Stimulated activated CD8-positive, alpha-beta memory T cell treated with anti-CD3 and anti-CD28 coated beads, Interleukin-15, amount 100 ng/mL, for 4 hours (primary cell): ENCODE data around the gene SELENOW.
"Not testable (repeated sequence)": the region's sequence is repeated elsewhere in the genome, so short reads cannot be mapped to it uniquely, and the experiment has no call there.

Experiments used
- DNase-seq, 2 donors: peaks; one replicate each; pipeline ENCODE4 v3.0.0-alpha.2; 2020; ENCODE audit warnings: low read depth in 2 of 2

Gene SELENOW

DNA sequence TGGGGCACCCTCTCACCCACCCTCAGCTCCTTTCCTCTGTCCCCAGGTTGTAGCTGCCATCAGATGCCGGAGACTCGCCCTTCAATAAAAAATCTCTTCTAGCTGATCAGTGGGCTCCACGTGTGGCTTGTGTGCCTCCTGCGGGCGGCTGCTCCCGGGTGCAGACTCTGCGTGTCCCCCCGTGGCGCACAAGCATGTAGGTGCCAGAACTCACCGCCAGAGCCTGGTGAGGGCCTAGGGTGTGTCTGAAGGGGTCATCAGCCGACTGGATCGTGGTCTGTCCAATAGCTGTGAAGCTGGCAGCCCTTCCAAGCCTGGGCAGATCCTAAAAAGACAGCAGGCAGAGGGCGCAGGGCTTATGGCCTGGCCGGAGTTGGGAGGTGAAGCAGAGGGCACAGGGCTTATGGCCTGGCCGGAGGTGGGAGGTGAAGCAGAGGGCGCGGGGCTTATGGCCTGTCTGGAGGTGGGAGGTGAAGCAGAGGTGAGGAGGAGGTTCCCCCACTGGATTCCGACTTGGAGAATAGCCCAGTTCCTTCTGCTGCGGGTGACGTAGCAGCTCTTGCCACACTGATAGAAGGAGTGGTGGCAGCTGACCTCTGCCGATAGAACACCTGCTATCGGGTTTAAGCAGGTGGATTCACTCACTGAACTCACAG is 21.4 kb upstream of the SELENOW start:
- DNase-seq = no peak

DNA sequence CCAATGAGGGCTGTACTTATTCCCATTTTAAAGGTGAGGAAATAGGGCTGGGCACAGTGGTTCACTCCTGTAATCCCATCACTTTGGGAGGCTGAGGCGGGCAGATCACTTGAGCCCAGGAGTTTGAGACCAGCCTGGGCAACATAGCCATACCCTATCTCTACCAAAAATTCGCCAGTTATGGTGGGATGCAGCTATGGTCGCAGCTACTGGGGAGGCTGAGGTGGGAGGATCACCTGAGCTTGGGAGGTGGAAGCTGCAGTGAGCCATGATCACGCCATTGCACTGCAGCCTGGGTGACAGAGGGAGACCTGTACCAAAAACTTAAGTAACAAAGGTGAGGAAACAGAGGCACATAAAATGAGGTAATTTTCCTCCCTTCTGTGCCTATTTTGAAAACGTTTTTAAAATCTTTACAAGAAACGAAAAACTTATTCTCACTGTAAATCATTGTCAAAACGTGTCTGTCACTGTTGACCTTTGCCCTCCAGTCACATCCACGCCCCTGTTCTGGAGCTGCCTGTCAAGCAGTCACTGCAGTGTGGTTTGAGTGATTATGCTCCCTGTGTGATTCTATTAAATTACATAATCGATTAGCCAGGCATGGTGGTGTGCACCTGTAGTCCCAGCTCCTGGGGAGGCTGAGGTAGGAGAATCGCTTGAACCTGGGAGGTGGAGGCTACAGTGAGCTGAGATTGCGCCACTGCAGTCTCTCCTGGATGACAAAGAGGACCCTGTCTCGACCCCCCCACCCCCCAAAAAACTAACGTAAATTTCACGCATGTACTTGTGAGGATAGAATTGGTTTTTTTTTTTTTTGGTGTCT is 20.7 kb upstream of the SELENOW start:
- DNase-seq = no peak

DNA sequence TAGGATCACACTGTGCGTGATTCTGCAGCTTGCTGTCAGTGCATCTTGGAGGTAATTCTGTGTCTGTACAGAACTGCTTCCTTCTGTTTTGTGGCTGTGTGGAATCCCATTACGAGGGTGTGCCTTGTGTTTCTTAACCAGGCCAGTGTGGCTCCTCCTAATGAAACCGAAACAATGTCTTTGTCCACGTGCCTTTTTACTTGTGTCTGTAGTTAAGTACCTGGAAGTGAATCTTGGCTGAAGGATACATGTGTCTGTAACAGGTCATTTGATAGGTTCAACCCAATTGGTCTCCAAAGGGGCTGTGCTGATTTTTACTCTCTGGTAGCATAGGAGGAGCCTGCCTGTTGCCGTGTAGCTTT is 20.1 kb upstream of the SELENOW start:
- DNase-seq = no peak

DNA sequence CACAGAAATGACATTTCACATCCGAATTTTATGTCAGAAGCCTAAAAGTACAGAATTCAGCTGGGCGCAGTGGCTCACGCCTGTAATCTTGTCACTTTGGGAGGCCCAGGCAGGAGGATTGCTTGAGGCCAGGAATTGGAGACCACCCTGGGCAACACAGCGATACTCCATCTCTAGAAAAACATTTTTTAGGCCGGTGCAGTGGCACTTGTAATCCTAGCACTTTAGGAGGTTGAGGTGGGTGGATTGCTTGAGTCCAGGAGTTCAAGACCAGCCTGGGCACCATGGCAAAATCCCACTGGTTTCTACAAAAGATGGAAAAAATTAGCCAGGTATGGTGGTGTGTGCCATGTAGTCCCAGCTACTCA is 17.9 kb upstream of the SELENOW start:
- no peak for DNase-seq

DNA sequence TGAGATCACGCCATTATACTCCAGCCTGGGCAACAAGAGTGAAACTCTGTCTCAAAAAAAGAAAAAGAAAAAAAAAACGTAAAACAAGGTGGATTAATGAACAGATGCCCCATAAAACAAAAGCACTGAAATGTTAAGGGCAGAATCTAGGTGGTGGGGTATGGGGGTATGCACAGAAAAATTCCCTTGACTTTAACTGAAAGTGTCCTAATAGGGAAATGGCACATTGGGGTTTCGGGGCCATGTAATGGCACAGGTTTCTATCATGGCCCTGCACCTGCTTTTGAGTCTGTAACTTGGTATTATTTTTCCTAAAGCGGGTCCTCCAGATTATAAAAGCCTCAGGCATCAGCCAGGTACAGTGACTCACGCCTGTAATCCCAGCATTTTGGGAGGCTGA is 16.9 kb upstream of the SELENOW start:
- DNase-seq = no peak

DNA sequence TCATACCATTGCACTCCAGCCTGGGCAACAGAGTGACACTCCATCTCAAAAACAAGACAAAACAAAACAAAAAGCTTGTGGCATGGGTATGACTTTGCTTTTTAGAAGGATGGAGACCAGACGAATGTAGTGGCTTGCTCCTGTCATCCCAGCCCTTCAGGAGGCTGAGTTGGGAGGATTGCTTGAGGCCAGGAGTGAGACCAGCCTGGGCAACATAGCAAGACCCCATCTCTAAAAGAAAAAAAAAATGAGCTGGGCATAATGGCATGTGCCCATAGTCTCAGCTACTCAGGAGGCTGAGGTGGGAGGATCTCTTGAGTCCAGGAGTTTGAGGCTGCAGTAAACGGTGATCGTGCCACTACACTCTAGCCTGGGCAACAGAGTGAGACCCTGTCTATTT is 16.4 kb upstream of the SELENOW start:
- DNase-seq = no peak

DNA sequence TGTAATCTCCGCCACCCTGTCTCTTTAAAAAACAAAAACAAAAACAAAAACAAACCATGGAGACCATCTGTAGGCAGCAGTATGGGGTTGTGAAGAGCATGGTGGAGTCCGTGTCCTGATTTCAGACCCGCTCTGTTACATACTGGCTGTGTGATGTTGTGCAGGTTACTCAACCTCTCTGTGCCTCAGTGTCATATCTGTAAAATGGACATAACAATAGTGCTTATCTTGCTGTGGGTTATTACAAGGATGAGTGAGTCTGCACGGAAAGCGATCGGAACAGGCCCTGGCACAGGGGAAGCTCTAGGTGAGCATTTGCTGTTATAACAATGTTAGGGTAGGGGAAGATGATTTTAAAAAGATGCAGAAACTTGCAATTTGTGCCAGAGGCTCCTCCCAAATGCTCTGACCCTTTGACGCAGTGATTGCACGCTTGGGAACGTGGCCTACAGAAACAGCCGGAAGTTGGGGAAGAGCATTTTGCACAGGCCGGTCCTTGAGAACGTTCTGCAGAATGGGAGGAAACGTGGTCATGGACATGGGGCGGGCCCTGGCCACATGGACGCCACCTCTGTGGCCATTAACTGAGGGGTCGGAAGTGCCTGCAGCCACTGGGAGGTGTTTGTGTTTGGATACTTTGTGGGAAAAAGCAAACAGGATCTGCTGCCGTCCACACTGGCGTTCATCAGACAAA is 15.7 kb upstream of the SELENOW start:
- DNase-seq = no peak

DNA sequence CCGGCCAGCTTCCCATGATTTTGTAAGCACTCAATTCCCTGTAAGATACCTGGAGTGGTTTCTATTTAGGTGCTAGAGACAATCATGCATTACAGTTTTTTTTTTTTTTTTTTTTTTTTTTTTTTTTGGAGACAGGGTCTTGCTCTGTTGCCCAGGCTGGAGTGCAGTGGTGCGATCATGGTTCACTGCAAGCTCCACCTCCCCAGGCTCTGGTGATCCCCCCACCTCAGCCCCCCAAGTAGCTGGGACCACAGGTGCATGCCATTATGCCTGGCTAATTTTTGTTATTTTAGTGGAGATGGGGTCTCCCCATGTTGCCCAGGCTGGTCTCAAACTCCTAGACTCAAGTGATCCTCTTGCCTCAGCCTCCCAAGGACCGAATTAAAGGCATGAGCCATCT is 13.8 kb upstream of the SELENOW start:
- DNase-seq = not testable (repeated sequence)

DNA sequence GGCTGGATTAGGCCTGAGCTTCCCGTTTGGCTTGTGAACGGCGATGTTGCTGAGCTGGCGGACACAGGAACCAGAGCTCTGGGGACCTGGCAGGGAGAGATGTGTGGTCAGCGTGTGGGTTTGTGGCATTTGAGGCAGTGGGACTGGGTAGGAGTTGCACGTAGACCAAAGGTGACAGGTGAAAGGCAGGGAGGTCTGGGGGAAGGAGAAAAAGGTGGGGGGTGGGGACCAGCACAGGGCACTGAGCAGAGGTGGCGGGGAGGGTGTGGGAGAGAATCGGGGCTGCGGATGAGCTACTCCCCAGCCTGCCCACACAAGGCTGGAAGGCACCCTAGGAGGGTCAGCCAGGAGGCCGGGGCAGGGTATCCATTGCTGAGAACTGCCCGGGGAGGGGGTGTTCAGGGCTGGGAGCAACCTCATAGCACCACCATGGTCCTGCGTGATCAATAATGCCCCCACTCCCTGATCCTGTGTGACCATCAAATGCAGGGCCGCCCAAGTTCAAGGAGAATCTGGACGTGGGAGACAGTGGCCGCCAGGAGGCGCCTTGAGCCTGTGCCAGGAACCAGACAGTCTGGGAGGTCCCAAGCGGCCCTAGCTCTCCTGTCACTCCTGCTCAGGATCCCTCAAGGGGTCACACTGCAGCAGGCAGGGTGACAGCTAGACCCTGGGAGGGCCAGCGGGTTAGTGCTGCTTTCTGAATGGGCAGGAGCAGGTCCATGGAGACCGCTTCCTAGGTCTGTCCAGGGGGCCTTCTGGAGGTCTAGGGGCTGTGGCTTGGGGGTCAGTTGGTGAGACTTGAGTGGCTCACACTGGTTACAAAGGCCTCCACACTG is 12.8 kb upstream of the SELENOW start:
- DNase-seq = no peak

DNA sequence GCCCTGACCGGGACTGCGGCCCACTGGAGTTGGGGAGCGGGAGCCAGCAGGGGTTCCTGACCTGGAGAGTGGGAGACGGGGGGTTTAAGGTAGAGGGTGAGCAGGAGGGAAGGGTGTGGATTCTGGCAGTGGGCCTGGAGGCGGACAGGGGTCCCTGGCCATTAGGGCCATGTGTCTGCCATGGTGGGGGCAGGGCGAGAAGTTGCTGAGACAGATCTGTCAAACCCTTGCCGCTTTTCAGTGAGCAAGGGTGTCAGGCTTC is 12.2 kb upstream of the SELENOW start:
- no peak for DNase-seq

DNA sequence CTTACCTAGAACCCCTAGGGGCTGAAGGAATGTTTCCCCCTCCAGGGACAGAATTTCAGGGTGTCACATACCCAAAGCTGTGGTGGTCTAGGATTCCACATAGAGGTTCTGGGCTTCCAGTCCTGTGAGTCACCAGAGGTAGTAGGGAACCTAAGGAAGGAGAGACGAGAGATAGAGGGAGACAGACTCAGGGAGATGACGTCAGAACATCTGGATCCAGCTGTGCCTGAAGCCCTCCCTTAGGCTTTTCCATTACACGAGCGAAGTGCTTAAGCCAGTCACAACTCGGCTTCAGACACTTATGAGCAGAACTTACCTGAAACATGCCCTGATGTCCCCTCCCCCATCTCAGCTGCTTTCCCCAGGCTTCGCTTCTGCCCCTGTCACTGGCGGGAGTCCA is 11.8 kb upstream of the SELENOW start:
- no peak for DNase-seq

DNA sequence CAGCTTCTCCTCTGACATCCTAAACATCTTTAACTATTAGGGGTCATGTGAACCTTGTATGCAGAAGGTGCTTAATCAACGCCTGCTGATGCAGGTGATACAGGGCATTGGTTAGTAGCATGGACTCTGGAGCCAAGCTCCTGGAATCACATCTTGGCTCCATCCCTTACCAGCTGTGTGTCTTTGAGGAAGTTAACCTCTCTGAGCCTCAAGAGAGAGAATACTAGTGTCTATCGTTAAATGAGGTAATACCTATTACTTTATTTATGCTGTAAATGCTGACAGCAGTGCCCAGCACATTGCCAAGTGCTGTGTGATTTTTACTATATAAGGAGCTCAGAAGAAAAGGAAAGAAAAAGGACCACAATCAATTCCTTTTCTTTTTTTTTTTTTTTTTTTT is 11.2 kb upstream of the SELENOW start:
- DNase-seq = no peak

DNA sequence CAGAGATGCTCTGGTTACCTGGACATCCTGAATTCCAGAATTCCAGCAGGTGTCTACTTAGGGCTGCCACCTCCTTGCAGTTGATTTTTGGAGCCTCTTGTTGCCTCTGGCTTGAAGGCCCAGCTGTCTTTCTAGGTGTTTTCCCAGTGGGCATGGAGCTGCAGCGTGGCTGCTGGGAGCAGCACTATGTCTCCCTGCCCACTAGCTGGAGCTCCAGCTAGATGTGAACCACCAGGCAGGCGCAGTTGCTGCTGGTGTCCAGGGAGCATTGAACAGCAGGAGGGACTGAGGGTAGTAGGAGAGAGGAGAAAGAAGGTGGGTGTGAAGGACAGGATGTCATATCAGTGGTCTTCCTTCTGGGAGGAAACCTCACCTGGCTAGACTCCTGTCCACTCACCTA is 9.9 kb upstream of the SELENOW start:
- no peak for DNase-seq

DNA sequence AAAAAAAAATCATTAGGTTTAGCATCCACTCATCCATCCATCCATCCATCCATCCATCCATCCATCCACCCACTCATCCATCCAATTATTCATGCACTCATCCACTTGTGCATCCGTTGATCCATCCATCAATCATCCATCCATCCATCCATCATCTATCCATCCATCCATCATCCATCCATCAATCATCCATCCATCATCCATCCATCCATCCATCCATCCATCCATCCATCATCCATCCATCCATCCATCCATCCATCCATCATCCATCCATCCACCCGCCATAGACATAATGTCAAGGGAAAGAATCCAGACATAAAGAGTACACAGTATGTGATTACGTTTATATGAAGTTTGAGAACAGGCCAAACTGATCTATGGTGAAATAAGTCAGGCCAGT is 9.0 kb upstream of the SELENOW start:
- no peak for DNase-seq

DNA sequence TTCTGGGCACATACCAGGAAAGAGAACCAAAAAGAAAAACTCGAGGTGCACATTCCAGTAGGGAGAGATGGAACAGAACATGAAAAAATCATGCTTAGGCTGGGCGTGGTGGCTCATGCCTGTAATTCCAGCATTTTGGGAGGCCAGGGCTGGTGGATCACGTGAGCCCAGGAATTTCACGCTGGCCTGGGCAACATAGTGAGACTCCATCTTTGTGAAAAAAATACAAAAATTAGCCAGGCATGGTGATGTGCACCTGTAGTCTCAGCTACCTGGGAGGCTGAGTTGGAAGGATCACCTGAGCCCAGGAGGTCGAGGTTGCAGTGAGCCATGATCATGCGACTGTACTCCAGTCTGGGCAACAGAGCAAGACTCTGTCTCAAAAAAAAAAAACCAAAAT is 7.2 kb upstream of the SELENOW start:
- DNase-seq = not testable (repeated sequence)

DNA sequence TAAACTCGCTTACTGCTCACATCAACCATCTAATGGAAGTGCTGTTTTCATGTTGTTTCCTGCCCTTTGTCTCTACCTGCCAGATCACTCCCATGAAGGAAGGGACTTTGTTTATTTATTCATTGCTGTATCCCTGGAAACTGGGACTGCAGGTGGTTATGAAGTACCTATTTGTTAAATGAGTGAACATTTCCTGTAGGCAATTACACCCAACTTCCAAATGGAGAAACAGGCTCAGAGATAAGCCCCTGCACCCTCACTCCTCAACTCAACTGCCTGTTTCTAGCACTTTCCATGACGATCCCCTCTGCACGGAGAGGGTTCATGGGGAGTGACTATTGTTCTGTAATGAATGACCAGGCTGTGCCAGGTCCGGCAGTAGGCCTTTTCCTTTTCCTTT is 1.9 kb upstream of the SELENOW start:
- no peak for DNase-seq

DNA sequence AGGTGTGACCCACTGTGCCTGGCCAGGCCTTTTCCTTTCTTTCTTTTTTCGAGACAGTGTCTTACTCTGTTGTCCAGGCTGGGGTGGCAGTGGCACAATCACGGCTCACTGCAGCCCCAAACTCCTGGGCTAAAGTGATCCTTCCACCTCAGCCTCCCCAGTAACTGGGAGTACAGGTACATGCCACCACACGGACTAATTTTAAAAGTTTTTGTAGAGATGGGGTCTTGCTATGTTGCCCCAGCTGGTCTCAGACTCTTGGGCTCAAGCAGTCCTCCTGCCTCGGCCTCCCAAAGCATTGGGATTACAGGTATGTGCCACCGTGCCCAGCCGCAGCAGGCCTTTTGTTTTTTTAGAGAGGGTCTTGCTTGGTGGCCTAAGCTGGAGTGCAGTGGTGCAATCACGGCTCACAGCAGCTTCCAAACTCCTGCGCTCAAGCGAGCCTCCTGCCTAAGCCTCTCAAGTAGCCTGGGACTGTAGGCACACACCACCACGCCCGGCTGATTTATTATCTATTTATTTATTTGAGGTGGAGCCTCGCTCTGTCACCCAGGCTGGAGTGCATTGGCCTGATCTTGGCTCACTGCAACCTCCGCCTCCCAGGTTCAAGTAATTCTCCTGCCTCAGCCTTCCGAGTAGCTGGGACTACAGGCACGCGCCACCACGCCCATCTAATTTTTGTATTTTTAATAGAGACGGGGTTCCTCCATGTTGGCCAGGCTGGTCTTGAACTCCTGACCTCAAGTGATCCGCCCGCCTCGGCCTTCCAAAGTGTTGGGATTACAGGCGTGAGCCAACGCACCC is 1.1 kb upstream of the SELENOW start:
- DNase-seq = not testable (repeated sequence)

DNA sequence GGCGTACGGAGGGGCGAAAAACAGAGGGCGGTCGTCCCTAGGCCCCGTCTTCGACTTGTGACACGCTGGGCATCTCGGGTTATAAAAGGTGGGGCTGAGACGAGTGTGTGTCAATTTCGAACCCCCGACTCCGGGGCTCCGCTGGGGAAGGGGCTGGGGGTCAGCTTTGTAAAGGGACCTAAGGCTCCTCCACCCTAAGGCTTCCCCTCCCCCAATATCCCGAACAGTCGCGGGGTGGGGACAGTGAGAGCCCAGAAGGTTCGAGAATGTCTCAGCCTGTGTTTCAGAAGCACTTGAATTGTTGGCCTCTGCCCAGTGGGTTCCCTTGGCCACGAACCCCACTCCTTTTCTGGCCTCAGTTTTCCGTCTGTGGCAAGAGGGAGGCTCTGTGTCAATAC is 450 bp downstream of the SELENOW start:
- DNase-seq = no peak

DNA sequence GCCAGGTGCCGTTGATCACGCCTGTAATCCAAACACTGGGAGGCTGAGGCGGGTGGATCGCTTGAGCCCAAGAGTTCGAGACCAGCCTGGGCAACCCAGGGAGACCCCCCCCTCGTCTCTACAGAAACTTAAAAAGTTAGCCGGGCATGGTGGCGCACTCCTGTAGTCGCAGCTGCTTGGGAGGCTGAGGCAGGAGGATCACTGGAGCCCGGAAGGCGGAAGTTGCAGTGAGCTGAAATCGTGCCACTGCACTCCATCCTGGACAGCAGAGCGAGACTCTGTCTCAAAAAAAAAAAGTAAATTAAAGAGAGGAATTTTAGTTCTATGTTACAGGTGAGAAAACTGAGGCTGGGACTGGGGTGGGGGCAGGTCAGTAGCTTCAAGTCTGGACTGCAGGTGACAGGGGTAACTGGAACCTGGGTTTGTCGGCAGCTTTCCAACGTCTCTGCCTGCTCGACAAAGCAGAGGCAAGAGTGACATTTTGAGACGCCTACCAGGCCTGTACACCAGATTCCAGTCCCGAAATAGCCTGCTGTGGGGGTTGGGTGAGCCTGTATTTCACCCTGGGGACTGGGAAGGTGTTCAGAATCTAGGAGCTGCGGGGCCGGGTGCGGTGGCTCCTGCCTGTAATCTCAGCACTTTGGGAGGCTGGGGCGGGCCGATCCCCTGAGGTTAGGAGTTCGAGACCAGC is 1.2 kb downstream of the SELENOW start:
- DNase-seq = no peak

DNA sequence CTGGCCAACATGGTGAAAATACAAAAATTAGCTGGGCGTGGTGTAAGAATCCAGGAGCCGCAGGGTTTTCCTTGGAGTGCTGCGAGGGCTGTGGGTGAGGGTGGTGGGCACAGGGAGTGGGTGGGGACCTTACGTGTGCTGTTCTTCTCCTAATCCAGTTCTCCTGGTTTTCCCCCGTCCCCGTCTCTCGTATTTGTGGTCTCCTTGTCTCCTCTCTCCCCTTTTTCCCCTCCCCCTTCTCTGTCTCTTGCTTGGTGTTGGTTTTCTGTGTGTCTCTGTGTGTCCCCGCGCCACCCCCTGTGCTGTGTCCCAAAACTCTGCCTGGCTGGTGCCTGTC is 1.7 kb downstream of the SELENOW start:
- DNase-seq = no peak

DNA sequence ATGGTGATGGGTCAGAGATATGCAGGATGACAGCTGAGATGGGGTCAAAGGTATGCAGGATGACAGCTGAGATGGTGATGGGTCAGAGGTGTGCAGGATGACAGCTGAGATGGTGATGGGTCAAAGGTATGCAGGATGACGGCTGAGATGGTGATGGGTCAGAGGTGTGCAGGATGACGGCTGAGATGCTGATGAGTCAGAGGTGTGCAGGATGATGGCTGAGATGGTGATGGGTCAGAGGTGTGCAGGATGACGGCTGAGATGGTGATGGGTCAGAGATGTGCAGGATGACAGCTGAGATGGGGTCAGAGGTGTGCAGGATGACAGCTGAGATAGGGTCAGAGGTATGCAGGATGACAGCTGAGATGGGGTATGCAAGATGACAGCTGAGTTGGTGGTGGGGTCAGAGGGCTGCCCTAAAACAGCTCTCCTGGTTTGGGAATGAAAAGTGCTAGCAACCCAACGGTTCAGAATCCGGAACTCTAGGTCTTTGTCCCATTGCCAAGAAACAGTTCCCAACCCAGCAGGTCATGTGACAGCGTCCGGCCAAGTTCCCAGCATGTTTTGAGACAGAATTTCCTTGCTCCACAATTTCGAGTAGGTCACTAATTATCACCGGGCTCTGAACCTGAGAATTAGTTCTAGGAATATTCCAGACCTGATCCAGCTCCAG is 3.2 kb downstream of the SELENOW start:
- DNase-seq = no peak
